WTC11 (cell line): ENCODE data around the gene HOXD12. TPM values are rescaled to one million over a fixed set of nuclear protein-coding genes. Genes with fewer than 3 reads are reported as not detected.

Experiments
- ATAC-seq: fragments of 200-7000 bp; cut with Tn5 transposase; 2 replicates; pipeline ENCODE4 v1.10.0; 2021; ENCODE audit warnings: mild to moderate bottlenecking, moderate library complexity
- CTCF ChIA-PET: fragments of 300-600 bp; sonication (Branson Sonifier 250); formaldehyde crosslinking; loops from one replicate; lab custom pipeline; 2021; ENCODE audit warnings: antibody characterized with exemption; lab: Charles Lee
- POLR2A ChIA-PET: fragments of 350-600 bp; sonication (Branson Sonifier 250); formaldehyde crosslinking; loops from one replicate; lab custom pipeline; 2021; ENCODE audit warnings: antibody characterized with exemption; lab: Charles Lee
- DNase-seq: peaks from one replicate; pipeline ENCODE4 v3.0.0; 2021; ENCODE audit warnings: low spot score
- H3K27ac Mint-ChIP-seq: 2 replicates; pipeline ENCODE4 v1.8.0; 2021; ENCODE audit warnings: mixed read lengths
- H3K27me3 Mint-ChIP-seq: 2 replicates; pipeline ENCODE4 v1.8.0; 2021; ENCODE audit warnings: low read depth, mild to moderate bottlenecking, moderate library complexity, mixed read lengths
- H3K36me3 Mint-ChIP-seq: 2 replicates; pipeline ENCODE4 v1.8.0; 2021; ENCODE audit warnings: mixed read lengths
- H3K4me1 Mint-ChIP-seq: 2 replicates; pipeline ENCODE4 v1.8.0; 2022; ENCODE audit warnings: mixed read lengths
- H3K4me3 Mint-ChIP-seq: 2 replicates; pipeline ENCODE4 v1.8.0; 2021; ENCODE audit warnings: mild to moderate bottlenecking, moderate library complexity, mixed read lengths
- H3K9me3 Mint-ChIP-seq: 2 replicates; pipeline ENCODE4 v1.8.0; 2021; ENCODE audit warnings: mixed read lengths
- E2F5 ChIP-seq: sonication (generic); formaldehyde crosslinking; IDR thresholded peaks from 2 replicates; pipeline ENCODE4 v1.8.1; 2022; ENCODE audit warnings: mild to moderate bottlenecking, moderate library complexity, missing genetic modification reagents
- FOXJ3 ChIP-seq: sonication (generic); formaldehyde crosslinking; IDR thresholded peaks from 2 replicates; pipeline ENCODE4 v1.9.0; 2021; ENCODE audit warnings: missing genetic modification reagents, mild to moderate bottlenecking, borderline replicate concordance
- FOXP4 ChIP-seq: sonication (generic); formaldehyde crosslinking; IDR thresholded peaks from 2 replicates; pipeline ENCODE4 v1.8.0; 2022; ENCODE audit warnings: mild to moderate bottlenecking, missing genetic modification reagents
- HMGA2 ChIP-seq: fragments of 250-450 bp; sonication (Bioruptor Pico); IDR thresholded peaks from 2 replicates; pipeline ENCODE4 v1.4.0; 2021; ENCODE audit warnings: mild to moderate bottlenecking, moderate library complexity
- HMGXB4 ChIP-seq: sonication (generic); formaldehyde crosslinking; IDR thresholded peaks from 2 replicates; pipeline ENCODE4 v1.8.1; 2023; ENCODE audit warnings: mild to moderate bottlenecking, moderate library complexity, missing genetic modification reagents
- KAT7 ChIP-seq: sonication (generic); formaldehyde crosslinking; IDR thresholded peaks from 2 replicates; pipeline ENCODE4 v1.8.1; 2023; ENCODE audit warnings: missing genetic modification reagents, mild to moderate bottlenecking, borderline replicate concordance
- MAX ChIP-seq: sonication (generic); formaldehyde crosslinking; IDR thresholded peaks from 2 replicates; pipeline ENCODE4 v1.8.0; 2022; ENCODE audit warnings: mild to moderate bottlenecking, missing genetic modification reagents
- NR1H2 ChIP-seq: sonication (generic); formaldehyde crosslinking; IDR thresholded peaks from 2 replicates; pipeline ENCODE4 v1.9.0; 2021; ENCODE audit warnings: mild to moderate bottlenecking, moderate library complexity, missing genetic modification reagents
- RELA ChIP-seq: sonication (generic); formaldehyde crosslinking; IDR thresholded peaks from 2 replicates; pipeline ENCODE4 v1.8.1; 2022; ENCODE audit warnings: missing genetic modification reagents, mild to moderate bottlenecking, borderline replicate concordance
- USF1 ChIP-seq: sonication (generic); formaldehyde crosslinking; IDR thresholded peaks from 2 replicates; pipeline ENCODE4 v1.8.0; 2022; ENCODE audit warnings: mild to moderate bottlenecking, missing genetic modification reagents
- USF2 ChIP-seq: sonication (generic); formaldehyde crosslinking; IDR thresholded peaks from 2 replicates; pipeline ENCODE4 v1.8.1; 2023; ENCODE audit warnings: mild to moderate bottlenecking, missing genetic modification reagents, moderate library complexity
- ZMAT4 ChIP-seq: fragments of 250-450 bp; sonication (Bioruptor Pico); IDR thresholded peaks from 2 replicates; pipeline ENCODE4 v1.9.0; 2021; ENCODE audit warnings: mild to moderate bottlenecking
- total RNA-seq: library from RNA; stranded (reverse); gene quantifications from 3 replicates; pipeline ENCODE4 v1.2.3, GENCODE V29; 2021

The HOXD12 gene
- total RNA-seq, 1 experiment from 2014 or later, result 0.17 TPM

GRCh38 chr2:176120364-176121189, 21.0 kb downstream of the HOXD12 start (continued):
- TF ChIP-seq E2F5 (CRISPR knock-in tag), result no peak

- DNase-seq (no peak), ATAC-seq (no peak; the same call in 1 of the 2 replicates)
- H3K4me1 Mint-ChIP-seq, result peaks cover 10% of the 10 kb centered on the region
- POLR2A ChIA-PET, result interaction anchor here (0.6 kb wide), 1 partner anchor 74 kb away, joined by 5 read pairs; no protein-coding TSS in a partner anchor
- peaks cover 5% of the 10 kb centered on the region; the same call in 1 of the 2 replicates for H3K36me3 Mint-ChIP-seq
- no peak overlapping the region for H3K27ac Mint-ChIP-seq
- TF ChIP-seq ZMAT4 (CRISPR knock-in tag) (no peak), FOXJ3 (CRISPR knock-in tag) (no peak), NR1H2 (CRISPR knock-in tag) (no peak), USF2 (CRISPR knock-in tag) (no peak), USF1 (CRISPR knock-in tag) (no peak), FOXP4 (CRISPR knock-in tag) (no peak), HMGA2 (CRISPR knock-in tag) (no peak), MAX (CRISPR knock-in tag) (no peak), RELA (CRISPR knock-in tag) (no peak), KAT7 (no peak), HMGXB4 (no peak)
- TF ChIP-seq, all 79 proteins: peak for 0
- no peak overlapping the region for H3K4me3 Mint-ChIP-seq
- CTCF ChIA-PET, result interaction anchor here (0.9 to 3.3 kb wide), 15 partner anchors 8 to 1028 kb away, joined by 3 to 15 read pairs (median 4); partner anchors contain the start of gene HOXD8
- peaks cover 4% of the 10 kb centered on the region for H3K9me3 Mint-ChIP-seq
- peaks cover 100% of the 10 kb centered on the region for H3K27me3 Mint-ChIP-seq
Measured at GRCh38 chr2:176121190-176122051, 21.8 kb downstream of the HOXD12 start.
